SK-N-SH (cell line): ENCODE data around the gene PDIK1L. TPM values are rescaled to one million over a fixed set of nuclear protein-coding genes. Genes with fewer than 3 reads are reported as not detected.

Source experiments
- CTCF ChIA-PET: fragments of 300-600, 350-600 bp; formaldehyde crosslinking; extraction: SDS; loops from one replicate; lab custom pipeline; 2021; lab: Yijun Ruan, JAX
- POLR2A ChIA-PET: fragments of 350-600 bp; sonication (Branson Sonifier 250); formaldehyde crosslinking; extraction: SDS; loops from one replicate; lab custom pipeline; 2020; ENCODE audit warnings: antibody characterized with exemption, inconsistent platforms; lab: Yijun Ruan, JAX
- DNase-seq: peaks from one replicate; pipeline ENCODE4 v3.0.0; 2012
- H2AFZ ChIP-seq: fragments of 200-600 bp; sonication (generic); 2 replicates; pipeline ENCODE4 v1.8.1; 2016; ENCODE audit warnings: antibody characterized with exemption, mild to moderate bottlenecking, low read depth
- H3F3A ChIP-seq: fragments of 200-600 bp; sonication (generic); replicated peaks from 2 replicates; pipeline ENCODE3; 2016; ENCODE audit warnings: antibody characterized with exemption, mild to moderate bottlenecking; ENCODE audit not compliant: insufficient read depth
- H3K27ac ChIP-seq, 2 experiments: fragments of 200-500 bp in 1 of 2; fragments of 200-600 bp in 1 of 2; sonication (Bioruptor generic) in 1 of 2; sonication (generic), shearing (Covaris generic) in 1 of 2; 2 replicates each; pipeline versions ENCODE4 v1.5.1 to v1.6.1; 2014 to 2016; ENCODE audit warnings: low read depth in 2 of 2, inconsistent platforms in 1 of 2, low read length in 1 of 2, mild to moderate bottlenecking in 1 of 2, mixed read lengths in 1 of 2
- H3K27me3 ChIP-seq: fragments of 200-600 bp; sonication (generic), shearing (Covaris generic); 2 replicates; pipeline ENCODE4 v1.6.1; 2016; ENCODE audit warnings: mixed run types; ENCODE audit not compliant: insufficient read depth
- H3K36me3 ChIP-seq, 2 experiments: fragments of 200-500 bp in 1 of 2; fragments of 200-600 bp in 1 of 2; sonication (Bioruptor generic) in 1 of 2; sonication (generic) in 1 of 2; replicated peaks in 1 of 2; 2 replicates each; pipeline versions ENCODE3 to v1.5.1; 2014 to 2016; ENCODE audit warnings: low read length in 1 of 2, mild to moderate bottlenecking in 1 of 2; ENCODE audit not compliant: insufficient read depth in 2 of 2, control insufficient read depth in 1 of 2
- H3K4me1 ChIP-seq, 2 experiments: fragments of 200-500 bp in 1 of 2; fragments of 200-600 bp in 1 of 2; sonication (Bioruptor generic) in 1 of 2; sonication (generic), shearing (Covaris generic) in 1 of 2; 2 replicates each; pipeline versions ENCODE4 v1.5.1 to v1.6.1; 2014 to 2016; ENCODE audit warnings: low read depth in 1 of 2, low read length in 1 of 2, mixed run types in 1 of 2; ENCODE audit not compliant: insufficient read depth in 2 of 2, control insufficient read depth in 1 of 2
- H3K4me2 ChIP-seq: fragments of 200-600 bp; sonication (generic), shearing (Covaris generic); 2 replicates; pipeline ENCODE4 v1.6.1; 2017; ENCODE audit warnings: mixed run types
- H3K4me3 ChIP-seq, 2 experiments: fragments of 200-500 bp in 1 of 2; fragments of 200-600 bp in 1 of 2; sonication (Bioruptor generic) in 1 of 2; sonication (generic), shearing (Covaris generic) in 1 of 2; 2 replicates each; pipeline versions ENCODE4 v1.5.1 to v1.8.1; 2014 to 2016; ENCODE audit warnings: low read depth in 2 of 2, inconsistent platforms in 1 of 2, low read length in 1 of 2, mild to moderate bottlenecking in 1 of 2, mixed read lengths in 1 of 2, moderate library complexity in 1 of 2
- H3K79me2 ChIP-seq: fragments of 200-600 bp; sonication (generic); 2 replicates; pipeline ENCODE4 v1.8.1; 2017; ENCODE audit warnings: mild to moderate bottlenecking; ENCODE audit not compliant: insufficient read depth
- H3K9ac ChIP-seq: fragments of 200-600 bp; sonication (generic); 2 replicates; pipeline ENCODE4 v1.6.1; 2017; ENCODE audit warnings: mixed run types
- H3K9me2 ChIP-seq: fragments of 200-600 bp; sonication (generic); 2 replicates; pipeline ENCODE4 v1.6.1; 2017; ENCODE audit warnings: mixed run types
- H3K9me3 ChIP-seq: fragments of 200-600 bp; sonication (generic); 2 replicates; pipeline ENCODE4 v1.6.1; 2017; ENCODE audit warnings: mixed run types, mild to moderate bottlenecking, moderate library complexity
- H4K20me1 ChIP-seq: fragments of 200-600 bp; sonication (generic); 2 replicates; pipeline ENCODE4 v1.6.1; 2017; ENCODE audit warnings: mild to moderate bottlenecking, mixed run types; ENCODE audit not compliant: insufficient read depth
- CHD2 ChIP-seq: fragments of 150-350 bp; IDR thresholded peaks from 2 replicates; pipeline ENCODE4 v1.6.1; 2018; ENCODE audit warnings: low read length; ENCODE audit not compliant: partially characterized antibody
- FOXM1 ChIP-seq: IDR thresholded peaks from 2 replicates; pipeline ENCODE4 v1.4.0; 2012; ENCODE audit warnings: low read depth, mild to moderate bottlenecking
- GABPA ChIP-seq: IDR thresholded peaks from 2 replicates; pipeline ENCODE4 v1.4.0; 2012; ENCODE audit warnings: low read depth, mild to moderate bottlenecking
- GATA2 ChIP-seq: sonication (generic); formaldehyde crosslinking; IDR thresholded peaks from 2 replicates; pipeline ENCODE4 v1.5.0; 2020; ENCODE audit warnings: mild to moderate bottlenecking, missing genetic modification reagents
- JUND ChIP-seq: IDR thresholded peaks from 2 replicates; pipeline ENCODE4 v1.4.0; 2012
- MEF2A ChIP-seq: IDR thresholded peaks from 2 replicates; pipeline ENCODE4 v1.4.0; 2012; ENCODE audit warnings: low read depth, borderline replicate concordance
- NRF1 ChIP-seq: IDR thresholded peaks from 2 replicates; pipeline ENCODE4 v1.6.1; 2012; ENCODE audit warnings: low read depth, mild to moderate bottlenecking, low read length
- RAD21 ChIP-seq: IDR thresholded peaks from 2 replicates; pipeline ENCODE4 v1.6.1; 2012; ENCODE audit warnings: mild to moderate bottlenecking, low read length
- RFX5 ChIP-seq: IDR thresholded peaks from 2 replicates; pipeline ENCODE4 v1.6.1; 2012; ENCODE audit warnings: mild to moderate bottlenecking, improper control_type of control experiment, low read length
- SMC3 ChIP-seq: IDR thresholded peaks from 2 replicates; pipeline ENCODE4 v1.6.1; 2012; ENCODE audit warnings: low read depth, low read length, improper control_type of control experiment
- TAF1 ChIP-seq: IDR thresholded peaks from 2 replicates; pipeline ENCODE4 v1.6.1; 2012; ENCODE audit warnings: low read depth, mild to moderate bottlenecking, low read length, moderate library complexity, borderline replicate concordance
- WGBS: methylation state at CpG from one replicate; pipeline ENCODE4 v1.1.6; 2017; ENCODE audit warnings: low lambda C conversion rate; 5-methylcytosine and 5-hydroxymethylcytosine counted together
- polyA plus RNA-seq, 3 experiments: library from polyadenylated mRNA; depleted of rRNA; stranded (reverse); fragments of >200 nt; gene quantifications; 2 replicates each; pipeline ENCODE4 v1.2.3, GENCODE V29; 2012
- TF ChIP-seq, protein P1 (sequence below): fragments of 200-600 bp; sonication (generic); IDR thresholded peaks from 2 replicates; pipeline ENCODE4 v1.6.1; 2017; ENCODE audit warnings: antibody characterized with exemption, mild to moderate bottlenecking, moderate library complexity
- TF ChIP-seq, protein P2 (sequence below): IDR thresholded peaks from 2 replicates; pipeline ENCODE4 v1.4.0; 2012; ENCODE audit warnings: low read depth, borderline replicate concordance
- TF ChIP-seq, protein P3 (sequence below): IDR thresholded peaks from 2 replicates; pipeline ENCODE4 v1.4.0; 2012; ENCODE audit warnings: low read depth, borderline replicate concordance

Gene PDIK1L
- polyA plus RNA-seq, 1 of the 3 experiments (the other 2 are of a cell fraction) = 1.2 TPM

- WGBS = 23% methylated on average over 11 of the region's 19 CpGs
- Histone ChIP-seq H3K4me2 (0 out of 2 replicates have a peak overlapping the region, but pooled peaks have one; percentile 37), H3K79me2 (no peaks in the 10 kb centered on the region), H3K9me3 (no peaks in the 10 kb centered on the region), H3K27me3 (peaks cover 14% of the 10 kb centered on the region; the same call in 1 of the 2 replicates), H3K9me2 (no peaks in the 10 kb centered on the region), H3K4me1 (no peaks in the 10 kb centered on the region), H2AFZ (no peak overlapping the region), H3K9ac (no peak overlapping the region), H3K36me3 (no peaks in the 10 kb centered on the region), H3F3A (no peaks in the 10 kb centered on the region), H4K20me1 (no peaks in the 10 kb centered on the region), H3K27ac (no peak overlapping the region), H3K4me3 (no peak overlapping the region)
- peak; percentile 81 for DNase-seq
- POLR2A ChIA-PET = interaction anchor here (1.1 to 1.5 kb wide), 3 partner anchors 24 to 41 kb away, joined by 3 to 4 read pairs (median 3); partner anchors contain the start of gene PDIK1L
- CTCF ChIA-PET = interaction anchor here (0.5 to 9.3 kb wide), 39 partner anchors 8 to 280 kb away, joined by 3 to 235 read pairs (median 5); partner anchors contain the start of genes C1orf232, CEP85, FAM110D and PDIK1L
- TF ChIP-seq, protein P1, sequence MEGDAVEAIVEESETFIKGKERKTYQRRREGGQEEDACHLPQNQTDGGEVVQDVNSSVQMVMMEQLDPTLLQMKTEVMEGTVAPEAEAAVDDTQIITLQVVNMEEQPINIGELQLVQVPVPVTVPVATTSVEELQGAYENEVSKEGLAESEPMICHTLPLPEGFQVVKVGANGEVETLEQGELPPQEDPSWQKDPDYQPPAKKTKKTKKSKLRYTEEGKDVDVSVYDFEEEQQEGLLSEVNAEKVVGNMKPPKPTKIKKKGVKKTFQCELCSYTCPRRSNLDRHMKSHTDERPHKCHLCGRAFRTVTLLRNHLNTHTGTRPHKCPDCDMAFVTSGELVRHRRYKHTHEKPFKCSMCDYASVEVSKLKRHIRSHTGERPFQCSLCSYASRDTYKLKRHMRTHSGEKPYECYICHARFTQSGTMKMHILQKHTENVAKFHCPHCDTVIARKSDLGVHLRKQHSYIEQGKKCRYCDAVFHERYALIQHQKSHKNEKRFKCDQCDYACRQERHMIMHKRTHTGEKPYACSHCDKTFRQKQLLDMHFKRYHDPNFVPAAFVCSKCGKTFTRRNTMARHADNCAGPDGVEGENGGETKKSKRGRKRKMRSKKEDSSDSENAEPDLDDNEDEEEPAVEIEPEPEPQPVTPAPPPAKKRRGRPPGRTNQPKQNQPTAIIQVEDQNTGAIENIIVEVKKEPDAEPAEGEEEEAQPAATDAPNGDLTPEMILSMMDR = peak; percentile 73
- TF ChIP-seq NRF1 (peak; percentile 22; the same call in 1 of the 2 replicates), MEF2A (no peak), TAF1 (no peak), RAD21 (peak; percentile 92), FOXM1 (no peak), GATA2 (CRISPR knock-in tag) (no peak), SMC3 (peak; percentile 98), CHD2 (no peak)
- TF ChIP-seq, protein P2, sequence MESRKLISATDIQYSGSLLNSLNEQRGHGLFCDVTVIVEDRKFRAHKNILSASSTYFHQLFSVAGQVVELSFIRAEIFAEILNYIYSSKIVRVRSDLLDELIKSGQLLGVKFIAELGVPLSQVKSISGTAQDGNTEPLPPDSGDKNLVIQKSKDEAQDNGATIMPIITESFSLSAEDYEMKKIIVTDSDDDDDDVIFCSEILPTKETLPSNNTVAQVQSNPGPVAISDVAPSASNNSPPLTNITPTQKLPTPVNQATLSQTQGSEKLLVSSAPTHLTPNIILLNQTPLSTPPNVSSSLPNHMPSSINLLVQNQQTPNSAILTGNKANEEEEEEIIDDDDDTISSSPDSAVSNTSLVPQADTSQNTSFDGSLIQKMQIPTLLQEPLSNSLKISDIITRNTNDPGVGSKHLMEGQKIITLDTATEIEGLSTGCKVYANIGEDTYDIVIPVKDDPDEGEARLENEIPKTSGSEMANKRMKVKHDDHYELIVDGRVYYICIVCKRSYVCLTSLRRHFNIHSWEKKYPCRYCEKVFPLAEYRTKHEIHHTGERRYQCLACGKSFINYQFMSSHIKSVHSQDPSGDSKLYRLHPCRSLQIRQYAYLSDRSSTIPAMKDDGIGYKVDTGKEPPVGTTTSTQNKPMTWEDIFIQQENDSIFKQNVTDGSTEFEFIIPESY = no peak
Observed at GRCh38 chr1:26145041-26145959, 33.7 kb downstream of the PDIK1L start.

GRCh38 chr1:26145960-26146294 lies 34.3 kb downstream of the PDIK1L start:
- CTCF ChIA-PET = interaction anchor here (0.6 to 9.3 kb wide), 19 partner anchors 13 to 321 kb away, joined by 3 to 235 read pairs (median 6); partner anchors contain the start of genes C1orf232, FAM110D, PDIK1L and TRIM63
- no peaks in the 10 kb centered on the region for H3K9me3 ChIP-seq
- H3K9me2 ChIP-seq = no peaks in the 10 kb centered on the region
- no peak overlapping the region for H3K4me2 ChIP-seq
- no peaks in the 10 kb centered on the region for H3K79me2 ChIP-seq
- 5% methylated on average over 4 of the region's 6 CpGs for WGBS
- no peak overlapping the region for H3K4me3 ChIP-seq
- no peaks in the 10 kb centered on the region for H3K36me3 ChIP-seq
- DNase-seq = no peak
- no peak for TF ChIP-seq GABPA
- no peak for TF ChIP-seq JUND
- no peak for TF ChIP-seq RFX5
- TF ChIP-seq, protein P3, sequence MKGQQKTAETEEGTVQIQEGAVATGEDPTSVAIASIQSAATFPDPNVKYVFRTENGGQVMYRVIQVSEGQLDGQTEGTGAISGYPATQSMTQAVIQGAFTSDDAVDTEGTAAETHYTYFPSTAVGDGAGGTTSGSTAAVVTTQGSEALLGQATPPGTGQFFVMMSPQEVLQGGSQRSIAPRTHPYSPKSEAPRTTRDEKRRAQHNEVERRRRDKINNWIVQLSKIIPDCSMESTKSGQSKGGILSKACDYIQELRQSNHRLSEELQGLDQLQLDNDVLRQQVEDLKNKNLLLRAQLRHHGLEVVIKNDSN = no peak
- no peaks in the 10 kb centered on the region for H3F3A ChIP-seq
- no peaks in the 10 kb centered on the region for H4K20me1 ChIP-seq
- no peak overlapping the region for H3K9ac ChIP-seq
- no peak overlapping the region for H3K27ac ChIP-seq
- no peaks in the 10 kb centered on the region for H3K4me1 ChIP-seq
- H2AFZ ChIP-seq = no peak overlapping the region
- POLR2A ChIA-PET = no interaction called here
- peaks cover 14% of the 10 kb centered on the region; the same call in 1 of the 2 replicates for H3K27me3 ChIP-seq
